Femur (tissue), 1 donor: ENCODE measurements around the gene NDST4.

Source experiments
- DNase-seq: peaks from one replicate; pipeline ENCODE4 v3.0.0-alpha.2; 2017

Gene NDST4

DNA sequence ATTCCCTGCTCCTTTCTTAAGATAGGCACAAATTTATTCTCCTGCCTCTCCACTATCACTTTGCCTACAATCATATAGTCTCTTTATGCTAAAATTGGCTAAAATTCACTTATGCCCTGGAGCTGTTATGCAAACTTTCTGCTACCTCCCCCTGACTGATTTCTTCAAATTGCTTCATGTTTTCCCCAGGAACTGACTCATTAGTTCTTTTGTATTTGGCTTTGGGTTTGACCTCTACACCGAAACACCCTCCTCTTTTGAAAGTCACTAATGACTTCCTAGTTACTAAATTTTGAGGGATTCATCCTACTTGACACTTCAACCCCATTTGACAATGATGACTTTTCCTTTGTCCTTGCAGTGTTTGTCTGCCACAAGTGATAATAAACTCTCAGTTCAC is 222.6 kb downstream of the NDST4 start:
- no peak for DNase-seq

DNA sequence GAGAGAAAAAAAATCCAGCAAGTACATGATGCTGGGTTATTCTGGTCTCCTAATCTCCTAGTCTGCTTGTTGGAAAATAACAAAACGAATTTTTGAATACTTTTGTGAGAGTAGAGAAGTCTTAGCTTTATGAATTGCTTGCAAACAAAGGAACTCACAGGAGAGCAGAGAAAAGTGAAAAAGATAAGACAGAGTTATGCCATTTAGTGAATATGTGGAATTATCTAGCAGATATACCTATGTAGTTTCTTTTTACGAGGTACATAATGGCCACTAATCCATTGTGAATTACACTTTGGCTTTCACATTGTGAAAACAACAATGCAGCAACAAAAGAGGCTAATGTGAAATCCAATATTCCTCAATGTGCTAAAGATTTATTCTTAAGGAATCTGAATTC is 226.7 kb downstream of the NDST4 start:
- no peak for DNase-seq

DNA sequence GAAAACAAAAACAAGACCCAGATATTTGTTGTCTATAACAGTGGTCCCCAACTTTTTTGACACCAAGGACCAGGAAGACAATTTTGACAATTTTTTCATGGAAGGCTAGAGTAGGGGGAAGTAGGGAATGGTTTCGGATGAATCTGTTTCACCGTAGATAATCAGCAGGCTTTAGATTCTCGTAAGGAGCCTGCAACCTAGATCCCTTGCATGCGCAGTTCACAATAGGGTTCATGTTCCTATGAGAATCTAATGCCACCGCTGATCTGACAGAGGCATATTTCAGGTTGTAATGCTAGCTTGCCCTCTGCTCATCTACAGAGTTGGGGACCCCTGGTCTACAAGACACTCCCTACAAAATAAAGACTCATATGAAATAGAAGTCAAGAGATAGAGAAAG is 229.8 kb downstream of the NDST4 start:
- DNase-seq, result no peak

DNA sequence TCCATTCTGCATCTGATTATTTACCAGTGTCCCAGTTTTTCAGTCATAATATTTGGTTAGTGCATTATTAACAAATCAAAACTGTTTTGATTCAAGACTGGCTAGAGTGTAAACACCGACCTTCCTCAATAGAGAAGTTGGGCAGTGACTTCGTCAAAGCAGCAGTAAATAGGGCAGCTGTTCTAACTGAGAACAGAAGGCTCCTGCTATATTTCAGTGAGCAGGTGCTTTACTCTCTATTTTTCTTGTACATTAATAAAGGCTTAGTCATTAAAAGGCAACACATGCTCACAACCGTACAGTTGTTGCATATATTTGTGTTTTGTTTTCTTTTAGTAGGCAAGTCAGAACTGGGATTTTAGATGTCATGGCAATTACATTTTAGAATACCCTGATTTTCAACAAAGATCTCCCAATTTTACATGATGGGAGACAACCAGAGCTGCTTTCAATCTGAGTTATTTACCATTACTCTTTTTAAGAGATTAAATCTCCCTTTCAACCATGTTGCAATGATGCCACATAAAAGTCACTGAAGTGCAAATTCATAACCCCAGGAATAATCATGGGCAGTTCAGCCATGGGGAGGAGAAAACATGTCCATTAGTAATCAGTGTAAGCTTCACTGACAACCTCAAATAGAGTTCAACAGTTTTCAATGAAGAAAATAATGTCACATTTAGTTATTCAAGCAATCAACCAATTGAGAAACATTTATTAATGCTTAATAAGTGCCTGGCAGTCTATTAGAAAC is 233.3 kb downstream of the NDST4 start:
- DNase-seq, result no peak

DNA sequence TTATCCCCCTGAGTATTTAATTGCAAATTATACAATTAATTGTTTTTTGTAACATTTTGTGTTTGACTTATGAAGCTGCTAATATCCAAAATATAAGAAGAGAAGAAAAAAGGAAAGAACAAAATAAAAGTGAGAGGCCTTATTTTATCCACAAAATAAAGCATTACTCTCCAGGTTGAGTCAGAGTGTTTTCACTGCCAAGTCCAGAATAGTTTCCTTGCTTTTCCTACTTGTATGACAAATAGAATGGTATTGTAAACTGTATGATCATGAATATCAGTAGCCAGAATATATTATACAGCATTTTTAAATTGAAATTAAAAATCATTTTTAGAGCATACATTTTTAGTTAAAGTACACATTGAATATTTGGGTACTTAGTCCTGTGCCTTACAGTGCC is 237.8 kb downstream of the NDST4 start:
- no peak for DNase-seq

DNA sequence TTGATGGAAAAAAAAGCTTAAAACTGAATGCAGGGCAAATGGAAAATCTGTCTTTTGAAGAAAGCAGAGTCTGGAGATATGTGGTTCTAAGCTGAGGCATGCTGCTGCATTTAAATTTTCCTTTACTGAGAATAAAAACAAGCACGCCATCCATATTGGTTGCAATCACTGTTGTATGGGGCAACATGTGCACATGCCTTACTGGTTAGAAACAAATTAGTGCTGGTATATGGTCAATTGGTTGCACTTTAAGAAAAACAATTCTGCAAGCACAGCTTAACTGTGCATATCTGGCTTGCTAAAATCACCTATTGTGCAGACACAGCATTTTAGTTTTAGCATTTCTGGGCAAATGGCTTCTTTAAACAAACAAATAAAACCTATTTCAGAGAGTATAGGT is 239.1 kb downstream of the NDST4 start:
- DNase-seq, result no peak

DNA sequence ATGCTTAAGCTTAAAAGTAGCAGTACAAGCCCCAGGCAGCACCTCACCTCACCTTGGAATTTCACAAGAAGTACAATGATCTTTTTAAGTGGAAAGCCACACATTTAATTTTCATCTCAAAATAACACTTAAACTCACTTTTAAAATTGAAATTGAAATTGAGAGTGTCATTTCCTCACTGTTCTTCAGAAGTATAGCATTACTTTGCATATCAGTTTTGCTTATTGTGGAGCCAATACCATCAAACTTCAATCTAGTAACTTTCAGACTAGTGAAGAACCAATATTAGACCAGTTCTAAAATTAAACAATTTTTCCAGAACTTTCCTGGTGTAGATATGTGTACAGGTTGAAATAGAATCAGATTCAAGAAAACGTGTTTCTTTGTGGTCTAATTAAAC is 242.4 kb downstream of the NDST4 start:
- no peak for DNase-seq

DNA sequence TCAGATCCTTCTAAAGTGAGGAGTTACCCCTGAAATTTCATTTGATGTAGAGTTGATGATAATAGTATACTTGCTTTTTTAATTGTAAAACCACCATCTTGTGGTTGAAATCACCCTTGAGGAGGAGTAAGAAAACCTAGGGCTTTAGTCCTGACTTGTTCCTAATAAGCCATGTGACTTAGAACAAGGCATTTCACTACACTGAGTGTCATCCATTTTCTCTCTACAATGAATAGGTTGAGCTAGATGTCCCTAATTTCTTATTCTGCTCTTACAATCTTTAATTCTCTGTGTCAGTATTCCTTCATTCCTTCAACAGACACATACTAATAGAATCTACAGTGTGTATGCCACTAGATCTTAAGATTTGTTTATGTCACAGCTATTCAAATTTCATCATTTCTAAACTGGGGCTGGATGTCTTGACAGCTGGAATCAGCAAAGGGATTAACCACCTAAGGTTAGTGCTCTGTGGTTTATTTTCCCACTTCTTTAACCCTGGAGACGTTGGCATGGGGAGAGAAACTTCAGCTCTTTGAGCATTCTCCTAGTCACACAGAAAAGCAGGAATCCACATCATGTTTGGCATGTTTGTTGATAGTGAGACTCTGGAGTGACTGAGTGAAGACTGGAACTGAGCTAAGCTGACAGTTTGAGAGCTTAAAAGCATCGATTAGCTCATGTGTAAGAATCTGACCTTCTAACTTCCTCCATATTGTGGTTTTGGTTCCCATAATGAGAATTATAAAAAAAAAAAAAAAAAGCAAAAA is 246.3 kb downstream of the NDST4 start:
- DNase-seq, result no peak

DNA sequence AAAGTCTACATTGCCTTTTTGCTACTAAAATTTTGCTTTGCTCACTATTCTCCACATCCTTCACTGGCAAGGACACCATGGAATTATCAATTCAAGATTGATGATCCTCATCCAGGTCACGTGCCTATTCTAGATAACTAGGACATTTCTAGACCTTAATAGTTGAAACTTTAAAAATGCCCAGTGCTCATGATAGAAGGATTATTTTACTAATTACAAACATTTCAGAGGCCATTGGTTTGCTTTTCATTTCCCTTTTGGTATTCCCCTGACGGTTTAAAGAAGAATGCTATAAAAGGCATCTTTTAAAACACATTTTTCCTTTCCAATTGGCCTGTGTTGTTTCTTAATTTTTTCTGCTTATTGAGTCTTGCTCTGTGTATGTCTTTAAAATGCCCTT is 249.4 kb downstream of the NDST4 start:
- no peak for DNase-seq

DNA sequence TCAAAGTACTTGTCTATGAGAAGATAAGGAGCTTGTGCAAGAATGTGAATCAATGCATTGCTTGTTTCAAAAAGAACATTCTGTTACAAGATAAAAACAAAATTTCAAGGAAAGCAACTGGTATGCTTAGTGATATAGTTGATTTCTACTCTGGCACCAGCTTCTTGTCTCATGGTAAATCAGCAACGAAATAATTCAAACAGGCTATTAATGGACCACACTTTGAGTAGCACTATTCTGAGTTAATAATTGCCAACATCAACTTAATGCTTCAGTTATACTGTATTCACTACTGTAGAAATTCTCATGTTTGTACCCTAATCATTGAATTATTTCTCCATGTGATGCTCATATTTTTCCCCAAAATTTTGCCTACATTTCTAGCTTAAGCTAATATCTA is 252.6 kb downstream of the NDST4 start:
- DNase-seq, result no peak

DNA sequence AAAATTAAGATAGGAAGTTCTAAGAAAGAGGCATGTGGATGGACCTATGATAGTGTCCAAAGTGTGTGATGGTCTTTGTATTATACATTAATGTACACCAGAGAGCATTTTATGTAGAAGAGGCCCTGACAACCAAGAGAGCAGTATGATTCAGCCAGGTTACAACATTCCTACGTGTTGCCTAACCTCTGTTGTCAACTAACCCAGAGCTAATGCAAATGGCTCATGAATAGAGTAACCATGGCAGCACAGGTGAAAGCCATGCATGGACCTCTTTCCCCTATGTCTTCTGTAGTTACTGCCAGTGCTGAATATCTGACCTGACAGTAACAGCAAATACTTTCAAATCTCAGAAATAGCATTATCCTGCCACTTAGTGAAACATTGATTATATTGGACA is 255.6 kb downstream of the NDST4 start:
- DNase-seq, result no peak

DNA sequence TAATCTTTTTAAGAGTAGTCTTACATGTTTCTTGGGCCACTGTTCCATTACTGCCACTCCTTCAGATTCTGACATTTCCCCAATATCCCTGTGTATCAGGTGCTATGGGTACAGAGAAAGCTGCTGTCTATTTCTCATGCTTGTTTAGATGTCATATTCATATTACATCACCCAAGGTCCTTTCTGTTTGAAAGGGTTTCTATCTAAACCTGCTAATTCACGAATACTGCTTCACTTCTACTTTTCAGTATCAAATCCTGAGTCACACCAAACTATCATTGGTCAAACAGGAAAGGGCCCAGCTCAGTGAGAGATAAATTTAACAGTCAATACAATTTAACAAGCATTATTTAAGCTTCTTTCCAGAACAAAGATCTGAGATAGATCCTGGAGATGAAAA is 273.4 kb downstream of the NDST4 start:
- DNase-seq, result no peak

DNA sequence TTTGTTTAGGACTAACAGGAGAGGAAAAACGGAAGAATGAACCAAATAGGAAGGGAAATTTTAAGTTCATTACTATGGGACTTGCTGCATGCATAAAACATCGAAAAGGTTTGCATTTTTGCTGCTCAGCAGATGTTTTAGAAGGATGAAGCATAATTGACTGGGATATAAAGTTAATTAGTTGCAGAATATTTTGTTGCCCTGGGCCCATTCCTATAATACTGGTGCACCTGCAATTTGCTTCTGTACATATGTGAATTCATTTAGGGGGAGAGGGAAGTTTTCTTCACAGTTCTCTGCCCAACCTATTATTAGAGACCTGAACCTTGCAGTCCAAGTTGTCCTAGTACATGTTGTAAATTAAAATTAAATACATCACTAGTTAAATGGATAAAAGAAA is 282.8 kb downstream of the NDST4 start:
- no peak for DNase-seq

DNA sequence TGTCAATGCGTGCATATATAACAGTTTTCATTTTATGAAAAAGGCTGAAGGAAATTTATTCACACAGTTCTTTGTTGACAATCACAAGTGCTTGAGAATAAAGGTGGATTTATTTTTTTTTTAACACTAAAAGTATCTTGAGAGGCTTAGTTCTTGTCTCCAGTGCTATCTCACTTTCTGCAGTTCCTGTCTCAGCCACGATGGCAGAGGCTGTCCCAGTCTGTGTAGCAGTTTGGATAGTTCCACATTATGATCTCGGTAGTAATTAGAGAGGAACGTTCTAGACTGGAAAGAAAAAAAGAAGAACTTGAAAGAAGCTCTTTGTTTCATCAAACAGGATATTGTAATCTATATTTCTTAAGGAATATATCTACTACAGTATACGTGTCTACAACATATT is 285.8 kb downstream of the NDST4 start:
- DNase-seq, result no peak

DNA sequence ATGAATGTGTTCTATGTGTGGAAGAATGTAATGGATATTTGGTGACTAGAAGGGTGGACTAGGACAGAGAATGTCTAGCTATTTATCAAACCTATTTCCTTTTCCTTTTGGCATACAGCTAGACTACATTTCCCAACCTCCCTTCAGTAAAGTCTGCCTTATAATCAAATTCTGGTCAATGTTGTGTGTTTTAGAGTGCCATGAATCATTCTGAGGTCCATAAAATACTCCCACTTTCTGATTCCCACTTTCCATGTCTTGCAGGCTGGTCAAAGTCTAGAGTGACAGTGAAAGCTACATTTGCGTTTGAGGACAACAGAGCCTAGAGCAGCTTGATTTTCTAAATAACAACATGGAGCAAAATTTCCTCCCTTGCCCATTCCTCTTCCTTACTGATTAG is 297.7 kb downstream of the NDST4 start:
- DNase-seq, result no peak

DNA sequence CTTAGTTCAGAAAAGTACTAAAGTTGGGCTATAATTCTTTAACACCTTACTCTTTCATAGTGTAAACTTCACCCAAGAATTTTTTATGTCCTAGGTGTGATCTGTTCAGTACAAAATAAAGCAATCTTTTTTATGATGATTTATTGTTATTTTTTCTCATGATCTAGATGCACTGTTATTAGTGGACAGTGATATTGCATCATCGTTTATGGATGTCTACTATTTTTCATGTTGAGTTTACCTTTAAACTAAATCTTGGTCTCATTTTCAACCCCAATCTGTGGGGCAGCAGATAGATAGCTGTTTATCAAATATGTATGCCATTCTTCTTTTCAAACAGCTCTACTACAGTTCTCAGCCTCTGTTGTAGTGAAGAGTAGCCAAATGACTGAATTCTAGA is 299.5 kb downstream of the NDST4 start:
- DNase-seq, result no peak

DNA sequence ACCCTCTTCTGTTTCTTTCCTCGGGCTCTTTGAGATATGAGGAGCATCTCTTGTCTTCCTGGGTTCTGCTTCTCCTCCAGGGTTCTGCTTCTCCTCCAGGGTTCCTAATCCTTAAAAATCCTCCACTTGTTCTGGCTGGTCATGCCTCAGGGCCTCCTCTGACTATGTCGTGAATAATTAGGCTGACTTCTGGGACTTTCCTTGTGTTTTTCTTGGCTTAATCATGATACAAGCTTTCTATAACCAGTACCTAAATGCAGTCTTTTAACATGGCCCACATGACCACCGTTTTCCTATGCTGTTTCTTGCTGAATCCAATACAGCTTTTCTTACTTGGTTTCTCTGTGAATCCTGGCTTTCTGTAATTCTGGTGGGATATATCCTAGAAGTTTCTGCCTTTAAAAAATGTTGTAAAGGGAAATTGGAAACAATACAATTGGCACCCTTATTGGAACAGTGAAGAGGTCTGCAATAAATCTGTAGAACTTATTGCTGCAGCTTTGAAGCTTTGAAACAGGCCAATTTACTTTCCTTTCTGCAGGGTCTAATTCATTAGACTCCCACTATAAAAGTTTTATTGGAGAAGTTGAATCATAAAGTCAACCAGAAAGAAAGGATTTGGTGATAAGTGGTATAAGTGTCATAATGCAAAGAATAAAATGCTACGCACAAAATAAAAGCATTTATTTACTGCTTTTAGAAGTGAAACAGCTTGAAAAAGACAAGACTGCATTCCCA is 301.7 kb downstream of the NDST4 start:
- no peak for DNase-seq

DNA sequence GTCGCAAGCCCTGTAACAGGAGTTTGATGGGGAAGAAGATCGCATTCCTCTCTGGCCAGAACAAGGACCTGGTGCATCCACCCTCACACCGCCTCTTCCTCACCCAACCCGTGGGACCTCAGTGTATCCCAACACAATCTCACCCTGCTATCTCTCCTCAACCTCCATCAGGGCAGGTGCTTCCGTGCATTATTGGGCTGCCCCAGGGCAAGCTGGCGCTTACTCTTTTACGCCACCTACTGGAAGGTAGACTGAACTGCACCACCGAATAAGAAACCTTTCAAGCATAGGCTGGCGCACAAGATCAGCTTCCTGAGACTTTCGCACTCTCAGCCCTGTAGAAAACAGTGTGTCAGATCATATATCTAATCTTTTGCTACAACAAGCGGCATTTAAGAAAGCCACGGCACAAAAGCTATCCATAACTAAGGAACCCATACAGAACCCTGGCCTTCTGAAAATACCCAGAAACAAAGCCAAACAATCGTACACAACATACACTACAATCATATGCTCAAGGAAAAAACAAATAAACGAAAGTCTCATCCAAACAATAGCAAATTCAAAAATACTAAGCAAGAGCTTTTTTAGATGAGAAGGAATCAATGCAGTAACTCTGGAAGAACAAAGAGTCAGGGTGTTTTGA is 305.5 kb downstream of the NDST4 start:
- DNase-seq, result no peak

DNA sequence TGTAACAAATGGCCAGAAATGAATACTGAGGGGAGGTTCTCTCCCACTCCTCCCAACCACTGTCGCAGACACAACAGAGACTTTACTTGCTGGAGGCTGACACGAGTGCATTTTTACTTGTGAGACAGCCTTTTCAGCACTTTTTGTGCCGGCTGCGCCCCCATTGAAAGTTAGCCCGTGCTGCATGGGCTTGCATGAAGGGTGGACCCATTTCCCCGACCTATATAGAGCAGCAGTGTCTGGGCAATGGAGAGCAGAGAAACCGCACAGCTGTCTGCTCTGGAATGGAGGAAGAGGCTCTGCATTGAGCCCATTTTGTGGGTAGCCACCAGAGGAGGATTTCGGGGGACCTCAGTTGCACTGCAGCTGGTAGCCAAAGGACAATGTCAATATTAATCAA is 306.1 kb downstream of the NDST4 start:
- DNase-seq, result no peak

DNA sequence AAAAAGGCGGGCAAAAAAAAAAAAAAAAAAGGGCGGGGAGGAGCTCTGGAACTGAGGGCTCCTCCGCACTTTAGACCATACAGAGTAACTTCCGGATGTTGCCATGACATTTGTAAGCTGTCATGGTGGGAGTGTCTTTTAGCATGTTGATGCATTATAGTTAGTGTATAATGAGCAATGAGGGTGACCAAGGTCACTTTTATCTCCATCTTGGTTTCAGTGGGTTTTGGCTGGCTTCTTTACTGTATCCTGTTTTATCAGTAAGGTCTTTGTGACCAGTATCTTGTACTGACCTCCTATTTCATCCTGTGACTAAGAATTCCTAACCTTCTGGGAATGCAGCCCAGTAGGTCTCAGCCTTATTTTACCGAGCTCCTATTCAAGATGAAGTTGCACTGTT is 321.4 kb downstream of the NDST4 start:
- no peak for DNase-seq

DNA sequence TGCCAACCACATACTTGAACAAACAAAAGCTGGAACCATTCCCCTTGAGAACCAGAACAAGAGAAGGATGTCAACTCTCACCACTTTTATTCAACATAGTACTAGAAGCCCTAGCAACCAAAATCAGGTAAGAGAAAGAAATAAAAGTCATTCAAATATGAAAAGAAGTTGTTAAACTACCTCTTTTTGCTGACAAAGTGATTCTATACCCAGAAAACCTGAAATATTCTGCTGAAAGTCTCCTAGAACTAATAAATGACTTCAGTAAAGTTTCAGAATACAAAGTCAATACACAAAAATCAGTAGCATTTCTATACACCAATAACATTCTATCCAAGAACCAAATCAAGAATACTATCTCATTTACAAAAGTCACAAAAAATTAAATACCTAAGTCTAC is 327.9 kb downstream of the NDST4 start:
- no peak for DNase-seq

DNA sequence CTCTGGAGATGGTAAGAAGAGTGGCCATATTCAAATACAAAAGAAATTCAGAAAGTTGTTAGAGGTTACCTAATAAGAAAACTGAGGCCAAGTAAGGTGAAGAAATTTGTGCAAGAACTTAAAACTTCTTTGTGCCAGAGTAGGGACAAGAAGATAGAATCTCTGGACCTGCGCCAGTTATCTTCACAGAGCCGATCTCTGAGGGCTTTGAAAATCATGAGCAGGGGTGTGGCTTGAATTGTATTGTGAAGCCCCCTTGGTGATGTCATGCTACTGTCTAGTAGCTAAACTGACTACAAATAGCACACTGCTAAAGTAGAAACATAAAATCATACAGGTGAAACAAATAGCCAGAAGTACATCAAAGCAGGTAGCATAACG is 330.2 kb downstream of the NDST4 start:
- DNase-seq, result no peak

DNA sequence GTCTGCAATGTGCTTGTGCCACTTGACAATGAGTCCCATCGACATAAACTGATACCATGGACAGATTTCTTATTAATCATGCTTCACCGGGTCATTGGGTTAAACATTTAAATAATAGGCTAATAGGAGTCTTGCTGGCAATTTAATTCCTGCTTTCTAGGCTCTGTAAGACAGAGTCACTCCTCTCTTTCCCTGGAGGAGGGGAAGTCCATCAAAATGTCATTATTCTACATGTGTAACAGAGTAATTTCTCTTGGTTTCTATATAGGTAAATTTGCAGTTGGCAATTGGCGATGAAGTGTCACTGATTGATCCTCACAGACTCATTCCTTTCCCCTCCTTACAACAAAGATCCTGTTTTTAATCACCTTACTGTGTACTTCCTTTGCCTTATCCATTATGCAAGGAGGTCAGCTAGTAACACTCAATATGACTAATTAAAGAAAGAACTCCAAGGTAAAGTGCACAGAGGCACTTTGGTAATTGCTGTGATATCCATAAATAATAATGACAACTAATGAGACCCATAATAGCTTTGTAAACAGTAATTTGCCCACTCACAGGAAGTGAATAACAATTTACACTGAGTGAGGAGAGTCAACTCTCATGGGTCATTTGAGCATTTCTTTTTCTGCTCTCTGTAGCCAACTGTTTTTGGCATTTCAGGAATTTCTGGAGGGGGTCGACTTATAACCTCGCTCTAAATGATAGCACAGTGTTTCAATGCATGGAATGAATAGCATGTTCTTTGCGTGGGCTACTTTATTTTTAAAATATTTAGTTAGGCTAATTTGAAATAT is 330.8 kb downstream of the NDST4 start:
- no peak for DNase-seq
